ENCODE results near the gene NHLH2. TPM values are rescaled to one million over a fixed set of nuclear protein-coding genes. Genes with fewer than 3 reads are reported as not detected.

The NHLH2 gene
- total RNA-seq, 2 experiments from 2014 or later = not detected

GRCh38 chr1:115807723-115808122 is 33.2 kb downstream of the NHLH2 start:
- no peaks in the 10 kb centered on the region for H3K36me3 ChIP-seq (ENCODE audit: insufficient read depth, low read length)
- H3K9me3 ChIP-seq (ENCODE audit: control insufficient read depth in 1 of 2, insufficient read depth in 1 of 2, low read length in 2 of 2) = no peaks in the 10 kb centered on the region
- no peak overlapping the region for H3K4me3 ChIP-seq (ENCODE audit: low read length)
- ATAC-seq (ENCODE audit: poor library complexity) = peak; percentile 41
- TF ChIP-seq CTCF (IDR thresholded peaks at IDR 0.05) = peak; percentile 46
- no peaks in the 10 kb centered on the region for H3K36me3 Mint-ChIP-seq (ENCODE audit: low read depth)
- H3K9me3 Mint-ChIP-seq = no peaks in the 10 kb centered on the region
- H3K27ac Mint-ChIP-seq = no peak overlapping the region
- peak in 7 of 14 experiments; percentile 3 to 69 (median 28) for DNase-seq
- H3K27me3 Mint-ChIP-seq = peaks cover 28% of the 10 kb centered on the region
- H3K27ac ChIP-seq (ENCODE audit: low read depth in 1 of 2, low read length in 2 of 2) = no peak overlapping the region
- no peaks in the 10 kb centered on the region for H3K4me1 Mint-ChIP-seq (ENCODE audit: low read depth)
- ChIA-PET POLR2A (no interaction called here), CTCF (no interaction called here)
- H3K4me1 ChIP-seq (ENCODE audit: insufficient read depth, low read length) = no peaks in the 10 kb centered on the region
- peaks cover 0 to 15% of the 10 kb centered on the region in 2 experiments for H3K27me3 ChIP-seq (ENCODE audit: control insufficient read depth in 1 of 2, insufficient read depth in 2 of 2, low read length in 2 of 2)
- H3K4me3 Mint-ChIP-seq = no peak overlapping the region
- intact Hi-C loops (cut with DNase I, micrococcal nuclease) = loop anchor here (2.0 to 5.0 kb wide), 2 partner anchors 175 to 691 kb away; no protein-coding TSS in a partner anchor

- Histone ChIP-seq H3K4me3 (ENCODE audit: low read length) (no peak overlapping the region), H3K4me1 (ENCODE audit: insufficient read depth, low read length) (no peaks in the 10 kb centered on the region), H3K27ac (ENCODE audit: low read depth in 1 of 2, low read length in 2 of 2) (no peak overlapping the region), H3K27me3 (ENCODE audit: control insufficient read depth in 1 of 2, insufficient read depth in 2 of 2, low read length in 2 of 2) (peaks cover 0 to 15% of the 10 kb centered on the region in 2 experiments), H3K36me3 (ENCODE audit: insufficient read depth, low read length) (no peaks in the 10 kb centered on the region), H3K9me3 (ENCODE audit: control insufficient read depth in 1 of 2, insufficient read depth in 1 of 2, low read length in 2 of 2) (no peaks in the 10 kb centered on the region)
- ATAC-seq (ENCODE audit: poor library complexity) (no peak), DNase-seq (no peak)
- Mint-ChIP-seq H3K36me3 (ENCODE audit: low read depth) (no peaks in the 10 kb centered on the region), H3K4me1 (ENCODE audit: low read depth) (no peaks in the 10 kb centered on the region), H3K27ac (no peak overlapping the region), H3K4me3 (no peak overlapping the region), H3K9me3 (no peaks in the 10 kb centered on the region), H3K27me3 (peaks cover 32% of the 10 kb centered on the region)
- POLR2A ChIA-PET = no interaction called here
- intact Hi-C loops (cut with DNase I, micrococcal nuclease) = loop anchor here in 1 of 2 experiments (5.0 kb wide), 1 partner anchor 177 kb away; no protein-coding TSS in a partner anchor
- CTCF ChIA-PET = no interaction called here
- TF ChIP-seq CTCF (IDR thresholded peaks at IDR 0.05) = no peak
These were observed 35.3 kb downstream of the NHLH2 start for GRCh38 chr1:115805597-115805996.

GRCh38 chr1:115802416-115802815 is 38.5 kb downstream of the NHLH2 start:
- Histone ChIP-seq H3K4me3 (ENCODE audit: low read length) (no peak overlapping the region), H3K36me3 (ENCODE audit: insufficient read depth, low read length) (no peaks in the 10 kb centered on the region), H3K4me1 (ENCODE audit: insufficient read depth, low read length) (no peaks in the 10 kb centered on the region), H3K27ac (ENCODE audit: low read depth in 1 of 2, low read length in 2 of 2) (no peak overlapping the region), H3K27me3 (ENCODE audit: control insufficient read depth in 1 of 2, insufficient read depth in 2 of 2, low read length in 2 of 2) (peaks cover 0 to 12% of the 10 kb centered on the region in 2 experiments), H3K9me3 (ENCODE audit: control insufficient read depth in 1 of 2, insufficient read depth in 1 of 2, low read length in 2 of 2) (no peaks in the 10 kb centered on the region)
- ChIA-PET POLR2A (no interaction called here), CTCF (no interaction called here)
- TF ChIP-seq CTCF (IDR thresholded peaks at IDR 0.05) = no peak
- Mint-ChIP-seq H3K27me3 (peaks cover 23% of the 10 kb centered on the region), H3K9me3 (no peaks in the 10 kb centered on the region), H3K36me3 (ENCODE audit: low read depth) (no peaks in the 10 kb centered on the region), H3K4me3 (no peak overlapping the region), H3K27ac (no peak overlapping the region), H3K4me1 (ENCODE audit: low read depth) (no peaks in the 10 kb centered on the region)
- intact Hi-C loops (cut with DNase I, micrococcal nuclease) = no loop called here
- no peak for ATAC-seq (ENCODE audit: poor library complexity)
- no peak for DNase-seq
